GM12878 (cell line): ENCODE results near the gene NEUROG2. TPM values are rescaled to one million over a fixed set of nuclear protein-coding genes. Genes with fewer than 3 reads are reported as not detected.

Source experiments
- ATAC-seq: fragments of 200-7000 bp; cut with Tn5 transposase; 3 replicates; pipeline ENCODE4 v1.9.1; 2020; ENCODE audit warnings: mild to moderate bottlenecking, moderate library complexity
- BruUV-seq: library from RNA; stranded (reverse); fragments of 400-500 nt; replicated peaks from 2 replicates; lab custom pipeline; 2021; lab: Mats Ljungman, UMichigan
- CTCF ChIA-PET: fragments of 300-600 bp; sonication (Branson Sonifier 250); formaldehyde crosslinking; extraction: SDS; loops from one replicate; lab custom pipeline; 2021; ENCODE audit warnings: inconsistent platforms; lab: Yijun Ruan, JAX
- POLR2A ChIA-PET: fragments of 350-600 bp; formaldehyde crosslinking; extraction: SDS; loops from one replicate; lab custom pipeline; 2021; ENCODE audit warnings: inconsistent platforms; lab: Charles Lee
- RAD21 ChIA-PET: fragments of 300-600 bp; sonication (Branson Sonifier 250); formaldehyde crosslinking; loops from one replicate; lab custom pipeline; 2023; ENCODE audit warnings: antibody characterized with exemption; ENCODE audit not compliant: unreplicated experiment; lab: Charles Lee
- SMC1A ChIA-PET: fragments of 300-600 bp; sonication (Branson Sonifier 250); formaldehyde crosslinking; loops from one replicate; lab custom pipeline; 2023; ENCODE audit not compliant: unreplicated experiment, uncharacterized antibody; lab: Charles Lee
- DNase-seq: peaks from one replicate; pipeline ENCODE4 v3.0.0-alpha.2; 2011; ENCODE audit warnings: low read depth, low spot score
- FAIRE-seq: peaks from 3 replicates; lab custom pipeline; 2011; peaks lifted over from hg19 to GRCh38; lab: Jason Lieb, UNC
- H2AFZ ChIP-seq: 2 replicates; pipeline ENCODE4 v1.6.0; 2011; ENCODE audit warnings: low read depth, low read length, control low read depth; ENCODE audit not compliant: control insufficient read depth
- H3K27ac ChIP-seq: 2 replicates; pipeline ENCODE4 v1.5.1; 2011; ENCODE audit warnings: control low read depth; ENCODE audit not compliant: control insufficient read depth, insufficient read depth
- H3K27me3 ChIP-seq, 2 experiments: replicated peaks in 1 of 2; 2 replicates each; pipeline versions ENCODE4 v1.6.0 to v1.6.1; 2011; ENCODE audit warnings: low read length in 1 of 2; ENCODE audit not compliant: control insufficient read depth in 2 of 2, insufficient read depth in 2 of 2
- H3K36me3 ChIP-seq, 2 experiments: 2 replicates each; pipeline ENCODE4 v1.5.1; 2011; ENCODE audit warnings: low read length in 1 of 2; ENCODE audit not compliant: control insufficient read depth in 2 of 2, insufficient read depth in 2 of 2
- H3K4me1 ChIP-seq: 2 replicates; pipeline ENCODE4 v1.6.1; 2011; ENCODE audit warnings: mild to moderate bottlenecking, low read length, moderate library complexity, mixed read lengths; ENCODE audit not compliant: control insufficient read depth, insufficient read depth
- H3K4me2 ChIP-seq: 2 replicates; pipeline ENCODE4 v1.6.0; 2011; ENCODE audit warnings: control low read depth; ENCODE audit not compliant: control insufficient read depth, insufficient read depth
- H3K4me3 ChIP-seq: fragments of 200-600 bp; sonication (generic); 2 replicates; pipeline ENCODE4 v1.5.1; 2016
- H3K79me2 ChIP-seq: 2 replicates; pipeline ENCODE4 v1.6.0; 2011; ENCODE audit warnings: low read length; ENCODE audit not compliant: control insufficient read depth, insufficient read depth
- H3K9ac ChIP-seq: 2 replicates; pipeline ENCODE4 v1.8.0; 2011; ENCODE audit warnings: low read length, control low read depth, mixed read lengths; ENCODE audit not compliant: control insufficient read depth, insufficient read depth
- H3K9me3 ChIP-seq: replicated peaks from 3 replicates; pipeline ENCODE4 v1.5.1; 2011; ENCODE audit warnings: mild to moderate bottlenecking, low read length; ENCODE audit not compliant: control insufficient read depth, insufficient read depth
- H4K20me1 ChIP-seq: 2 replicates; pipeline ENCODE4 v1.6.0; 2011; ENCODE audit not compliant: control insufficient read depth, insufficient read depth
- ATF2 ChIP-seq: IDR thresholded peaks from 2 replicates; pipeline ENCODE4 v1.6.1; 2012; ENCODE audit warnings: low read length, inconsistent platforms
- CBX5 ChIP-seq: sonication (generic); IDR thresholded peaks from 2 replicates; pipeline ENCODE4 v1.6.1; 2016; ENCODE audit warnings: low read depth, moderate library complexity, mild to moderate bottlenecking, inconsistent platforms
- CHD4 ChIP-seq: fragments of 200-600 bp; sonication (generic); IDR thresholded peaks from 2 replicates; pipeline ENCODE4 v1.6.1; 2016; ENCODE audit warnings: mild to moderate bottlenecking
- IRF5 ChIP-seq: fragments of 450-650 bp; IDR thresholded peaks from 2 replicates; pipeline ENCODE4 v1.6.1; 2017; ENCODE audit warnings: borderline replicate concordance
- MLLT1 ChIP-seq: fragments of 450-650 bp; IDR thresholded peaks from 2 replicates; pipeline ENCODE4 v1.6.1; 2016; ENCODE audit warnings: mild to moderate bottlenecking
- SUZ12 ChIP-seq: fragments of 200-600 bp; sonication (generic); IDR thresholded peaks from one replicate; pipeline ENCODE4 v1.6.1; 2018; ENCODE audit warnings: antibody characterized with exemption, mild to moderate bottlenecking; ENCODE audit not compliant: unreplicated experiment
- TARDBP ChIP-seq: IDR thresholded peaks from 2 replicates; pipeline ENCODE4 v1.6.1; 2016; ENCODE audit warnings: borderline replicate concordance
- TCF12 ChIP-seq: IDR thresholded peaks from 2 replicates; pipeline ENCODE4 v1.6.1; 2011; ENCODE audit warnings: low read depth, mild to moderate bottlenecking, low read length
- WGBS: methylation state at CpG from one replicate; pipeline ENCODE4 v1.1.6; 2016; ENCODE audit warnings: low lambda C conversion rate; ENCODE audit not compliant: insufficient replicate concordance, insufficient coverage; ENCODE audit errors: missing lambda C conversion rate; 5-methylcytosine and 5-hydroxymethylcytosine counted together
- in situ Hi-C: fragments of 300-500 bp; cut with MboI; formaldehyde crosslinking; loops from 9 replicates; pipeline ENCODE4 v1.14.3; 2018; ENCODE audit warnings: mixed read lengths
- intact Hi-C: fragments of 100-400 bp; cut with micrococcal nuclease; formaldehyde crosslinking; loops from one replicate; pipeline ENCODE4 v1.14.2; 2022; ENCODE audit not compliant: unreplicated experiment
- polyA plus RNA-seq, 11 experiments: library from polyadenylated mRNA; depleted of rRNA in 4 of 11; unstranded in 6 of 11; stranded (reverse) in 5 of 11; fragments of >200 nt; fragmentation: Nextera tagmentation in 4 of 11; fragmentation: Illumina TruSeq in 1 of 11; extraction: Ambion mirVana in 4 of 11; extraction: Trizol in 1 of 11; gene quantifications; 1 replicate in 1 of 11; 2 replicates in 10 of 11; pipeline versions ENCODE4 v1.2.1 to v1.2.3, GENCODE V29; 2011 to 2016; ENCODE audit warnings: inconsistent platforms in 2 of 11, missing spikeins in 2 of 11, low read depth in 1 of 11
- total RNA-seq, 4 experiments: library from RNA; depleted of rRNA in 3 of 4; stranded (reverse); fragments of >200 nt in 3 of 4; fragmentation: Illumina TruSeq in 1 of 4; extraction: Trizol in 1 of 4; gene quantifications; 2 replicates each; pipeline versions ENCODE4 v1.2.1 to v1.2.3, GENCODE V29; 2013 to 2021

Gene NEUROG2
- total and polyA plus RNA-seq, 10 of the 15 experiments (the other 5 are each of a cell fraction or from before 2014, with no cell fraction given): 0.53 to 3.3 (median 1.1) TPM

- TF ChIP-seq IRF5 (no peak), CHD4 (no peak)
Observed at GRCh38 chr4:112536123-112536522, 20.1 kb upstream of the NEUROG2 start (continued).

DNA sequence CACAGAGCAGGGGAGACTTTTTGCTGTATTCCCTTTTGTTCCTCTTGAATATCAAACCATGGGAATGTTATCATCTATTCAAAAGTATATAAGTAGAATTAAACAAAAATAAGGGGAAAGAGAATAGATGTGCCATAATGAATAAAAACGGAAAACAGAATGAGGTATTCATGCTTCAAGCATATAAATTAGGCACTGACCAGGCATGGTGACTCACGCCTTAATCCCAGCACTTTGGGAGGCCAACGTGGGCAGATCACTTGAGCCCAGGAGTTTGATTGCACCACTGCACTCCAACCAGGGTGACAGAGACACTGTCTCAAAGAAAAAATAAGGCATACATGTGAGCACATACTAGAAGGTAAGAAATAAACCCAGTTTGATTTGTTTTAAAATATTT lies 16.3 kb upstream of the NEUROG2 start:
- DNase-seq (no peak), FAIRE-seq (no peak)
- H3K79me2 ChIP-seq: no peaks in the 10 kb centered on the region
- H3K36me3 ChIP-seq: no peaks in the 10 kb centered on the region
- no peak overlapping the region for H3K4me2 ChIP-seq
- in situ Hi-C loops: no loop called here
- H3K27me3 ChIP-seq: no peaks in the 10 kb centered on the region
- H3K9ac ChIP-seq: no peak overlapping the region
- SMC1A ChIA-PET: interaction anchor here (1.5 to 2.8 kb wide), 2 partner anchors 8 to 432 kb away, joined by 3 to 10 read pairs; no protein-coding TSS in a partner anchor
- no peak overlapping the region for H2AFZ ChIP-seq
- WGBS: 17% methylated on average over 3 of the region's 3 CpGs
- TF ChIP-seq ATF2: no peak
- no peak for TF ChIP-seq SUZ12
- no peak for TF ChIP-seq CBX5
- no peak for TF ChIP-seq TCF12
- TF ChIP-seq MLLT1: no peak
- no peak for TF ChIP-seq TARDBP
- TF ChIP-seq, all 136 proteins: peak for 0
- no peaks in the 10 kb centered on the region for H4K20me1 ChIP-seq
- H3K4me3 ChIP-seq: no peak overlapping the region
- intact Hi-C loops: no loop called here
- ChIA-PET POLR2A (no interaction called here), CTCF (interaction anchor here (0.6 to 2.4 kb wide), 2 partner anchors 160 to 204 kb away, joined by 3 to 8 read pairs; no protein-coding TSS in a partner anchor), RAD21 (interaction anchor here (1.2 kb wide), 1 partner anchor 233 kb away, joined by 4 read pairs; no protein-coding TSS in a partner anchor)
- no TSS peak for BruUV-seq
- no peaks in the 10 kb centered on the region for H3K9me3 ChIP-seq
- no peak for ATAC-seq
- no peaks in the 10 kb centered on the region for H3K4me1 ChIP-seq
- no peak overlapping the region for H3K27ac ChIP-seq
